NCI-H146 treated with DMSO at 0.1 percent for 48 hours (cell line): ENCODE data around the gene KAT2A.
A peak's percentile ranks its signal among the peaks of the same experiment; 100 is the strongest.
"Not testable (repeated sequence)": the region's sequence is repeated elsewhere in the genome, so short reads cannot be mapped to it uniquely, and the experiment has no call there.

Experiments used
- DNase-seq: peaks from one replicate; lab custom pipeline; 2025; ENCODE audit not compliant: unreplicated experiment; lab: John Stamatoyannopoulos, UW

The KAT2A gene

GRCh38 chr17:42120770-42121769 lies at the start of gene KAT2A:
Gene KAT2A, minus strand, starts transcription at chr17:42121367. Its CDS starts 63 bp downstream, at chr17:42121304.
- peak; percentile 43 for DNase-seq

DNA sequence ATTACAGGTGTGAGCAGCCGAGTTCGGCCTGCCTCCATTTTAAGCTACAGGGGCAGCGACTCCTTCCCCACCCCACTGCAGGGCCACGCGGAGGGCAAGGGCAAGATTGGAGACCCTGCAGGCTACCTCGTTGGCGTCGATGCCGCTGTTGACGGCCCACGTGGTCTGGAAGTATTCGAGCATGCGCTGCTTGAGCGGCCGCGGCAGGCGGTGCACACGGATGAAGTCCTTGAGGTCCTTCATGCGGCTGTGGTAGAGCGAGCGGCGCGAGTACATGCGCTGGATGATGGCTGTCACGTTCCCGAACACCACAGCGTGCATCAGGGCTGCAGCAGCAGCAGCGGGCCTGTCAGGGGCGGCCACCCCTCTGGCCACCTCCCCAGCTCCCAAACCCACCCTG lies 48.2 kb upstream of the KAT2A start:
- no peak for DNase-seq

DNA sequence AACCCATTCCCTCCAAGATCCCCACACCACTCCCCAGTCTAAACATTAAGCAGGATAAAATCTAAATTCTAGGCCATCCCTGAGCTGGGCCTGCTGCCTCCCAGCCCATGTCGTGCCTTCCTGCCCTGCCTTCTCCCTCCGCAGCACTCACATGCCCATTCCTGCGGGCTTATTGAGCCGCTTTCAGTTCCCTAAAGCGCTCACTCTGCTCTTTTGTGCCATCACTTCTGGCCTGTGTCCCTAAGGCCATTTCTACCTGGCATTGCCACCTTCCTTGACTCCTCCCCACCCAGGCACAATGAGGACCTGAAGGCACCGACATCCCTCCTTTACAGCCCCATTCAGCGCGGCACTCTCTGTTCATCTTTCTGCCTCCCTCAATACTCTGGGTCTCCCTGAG lies 46.6 kb upstream of the KAT2A start:
- no peak for DNase-seq

DNA sequence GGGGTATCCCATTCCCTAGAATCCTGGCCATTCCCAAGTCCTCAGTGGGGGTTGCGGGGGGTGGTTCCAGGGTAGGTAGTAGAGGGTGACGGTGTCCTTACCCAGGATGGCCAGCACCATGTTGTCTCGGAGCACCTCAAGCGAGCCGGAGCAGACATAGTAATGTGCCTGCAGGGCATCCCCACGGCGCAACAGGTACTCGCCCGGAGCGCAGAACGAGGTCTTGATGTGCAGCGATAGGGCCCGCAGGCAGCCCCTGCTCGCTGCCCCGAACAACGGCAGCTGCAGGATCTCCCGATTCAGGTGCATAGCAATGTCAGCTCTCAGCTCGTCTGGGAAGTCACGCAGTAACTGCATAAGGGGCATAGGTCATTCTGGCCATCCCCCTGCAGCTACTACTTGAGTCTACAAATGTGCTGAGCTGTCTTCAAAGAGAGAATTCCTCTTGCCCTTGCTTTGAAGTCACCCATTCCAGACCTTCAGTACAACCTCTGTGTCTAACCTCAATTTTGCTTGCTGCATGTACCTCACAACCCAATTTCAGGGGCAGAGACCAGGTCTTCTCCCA lies 45.1 kb upstream of the KAT2A start:
- DNase-seq = no peak

DNA sequence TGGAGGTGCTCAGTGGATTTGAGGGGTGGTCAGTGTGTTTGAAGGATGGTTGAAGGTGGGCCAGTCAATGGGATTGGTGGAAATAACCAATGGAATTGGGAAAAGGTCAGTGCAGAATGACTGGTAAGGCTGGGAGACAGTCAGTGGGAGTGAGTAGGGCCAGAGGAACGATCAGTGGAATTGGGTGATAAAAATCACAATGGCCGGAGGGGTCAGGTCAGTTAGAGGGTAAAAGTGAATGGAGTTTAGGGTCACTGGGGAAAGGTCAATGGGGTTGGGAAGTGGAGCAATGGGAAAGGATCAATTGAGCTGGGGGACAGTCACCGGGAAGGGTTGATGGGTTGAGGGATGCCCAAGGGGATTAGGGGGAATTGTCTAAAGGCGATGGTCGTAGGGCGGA lies 44.6 kb upstream of the KAT2A start:
- DNase-seq = no peak

GRCh38 chr17:42163696-42164407 lies 42.7 kb upstream of the KAT2A start:
- DNase-seq = no peak

DNA sequence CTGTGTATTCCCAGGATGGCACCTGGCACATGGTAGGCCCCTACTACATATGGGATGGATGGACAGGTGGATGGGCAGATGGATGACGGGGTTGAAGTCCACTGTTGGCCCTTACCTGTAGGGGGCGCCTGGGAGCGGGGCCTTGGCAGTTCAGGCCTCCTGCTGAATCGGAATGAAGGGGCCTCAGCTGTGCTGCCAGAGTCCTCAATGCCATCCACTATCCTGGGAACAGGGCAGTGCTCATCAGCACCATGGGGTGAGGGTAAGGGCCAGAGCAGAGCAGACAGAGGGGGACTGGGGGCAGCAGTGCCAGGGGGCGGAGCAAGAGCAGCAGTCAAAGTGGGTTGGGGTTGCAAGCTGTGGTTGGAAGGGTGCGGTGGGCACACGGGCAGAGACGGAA lies 41.9 kb upstream of the KAT2A start:
- DNase-seq = no peak

- DNase-seq = no peak
Measured at GRCh38 chr17:42160531-42160910, 39.4 kb upstream of the KAT2A start.

DNA sequence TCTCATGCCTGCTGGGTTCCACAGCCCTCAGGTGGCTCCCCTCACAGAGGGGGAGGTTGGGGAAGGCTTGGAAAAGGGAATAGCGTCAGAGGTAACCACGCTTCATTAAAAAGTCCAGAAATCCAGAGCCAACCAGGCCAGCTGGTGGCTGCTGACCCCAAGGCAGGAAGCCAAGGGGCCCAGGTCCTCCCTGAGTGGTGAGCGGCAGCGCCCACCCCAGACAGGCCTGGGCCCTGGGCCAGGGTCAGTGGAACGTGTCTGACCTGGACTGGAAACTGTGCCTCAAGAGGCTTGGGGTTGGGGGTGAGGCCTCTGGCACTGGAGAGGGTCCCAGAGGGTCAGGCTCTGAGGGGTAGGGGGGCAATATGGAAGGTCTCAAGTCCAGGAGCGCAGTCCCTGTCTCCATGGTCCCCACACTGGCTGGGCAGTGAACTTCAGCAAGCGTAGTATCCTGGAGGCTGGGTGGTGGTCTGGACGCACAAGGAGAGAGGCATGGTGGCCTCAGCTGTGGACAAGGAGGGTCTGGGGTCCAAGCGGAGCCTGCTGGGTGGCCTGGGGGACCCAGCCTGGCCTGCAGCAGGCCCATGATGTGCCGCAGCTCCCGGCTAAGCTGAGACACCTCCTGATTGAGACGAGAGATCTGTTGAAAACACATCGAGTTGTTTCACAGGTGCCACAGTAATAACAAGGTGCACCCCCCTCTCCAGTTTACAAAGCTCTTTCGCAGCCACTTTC lies 38.8 kb upstream of the KAT2A start:
- DNase-seq = no peak

- no peak for DNase-seq
Measured at GRCh38 chr17:42155614-42156045, 34.5 kb upstream of the KAT2A start.

DNA sequence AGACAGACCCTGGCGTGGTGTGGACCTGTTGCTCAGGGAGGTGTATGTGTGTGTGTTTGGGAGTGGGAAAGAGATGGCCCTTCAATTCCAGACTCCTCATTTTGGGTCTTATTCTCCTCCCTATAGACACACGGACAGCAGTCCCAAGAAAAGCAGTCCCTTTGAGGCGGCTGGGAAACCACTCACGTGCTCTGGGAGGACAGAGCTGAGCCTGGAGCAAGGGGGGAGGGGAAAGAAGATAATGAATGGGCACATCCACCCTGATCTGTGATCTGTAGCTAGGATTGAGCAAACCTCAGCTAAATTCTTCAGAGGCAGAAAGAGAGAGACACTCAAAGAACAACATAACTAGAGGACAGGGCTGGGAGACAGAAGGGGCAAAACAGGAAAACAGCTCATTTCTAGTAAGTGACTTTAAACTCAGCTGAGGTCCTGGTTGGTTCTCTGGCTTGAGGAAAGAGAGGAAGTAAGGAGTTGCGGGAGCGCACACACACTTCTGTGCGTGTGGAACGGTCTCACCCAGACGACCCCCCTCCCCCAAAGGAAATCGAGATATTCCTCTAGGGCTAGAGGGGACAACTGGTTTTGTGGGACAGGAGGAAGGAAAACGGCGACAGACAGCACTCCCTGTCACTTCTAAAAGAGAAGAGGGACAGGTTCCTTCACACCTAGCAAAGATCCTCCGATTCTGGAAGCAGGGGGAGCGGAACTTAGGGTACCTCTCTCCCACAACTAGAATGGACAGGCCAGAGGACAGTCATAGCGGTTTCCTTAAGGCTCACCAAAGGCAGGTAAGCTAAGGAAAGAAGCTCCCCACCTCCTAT lies 33.0 kb upstream of the KAT2A start:
- DNase-seq = no peak

DNA sequence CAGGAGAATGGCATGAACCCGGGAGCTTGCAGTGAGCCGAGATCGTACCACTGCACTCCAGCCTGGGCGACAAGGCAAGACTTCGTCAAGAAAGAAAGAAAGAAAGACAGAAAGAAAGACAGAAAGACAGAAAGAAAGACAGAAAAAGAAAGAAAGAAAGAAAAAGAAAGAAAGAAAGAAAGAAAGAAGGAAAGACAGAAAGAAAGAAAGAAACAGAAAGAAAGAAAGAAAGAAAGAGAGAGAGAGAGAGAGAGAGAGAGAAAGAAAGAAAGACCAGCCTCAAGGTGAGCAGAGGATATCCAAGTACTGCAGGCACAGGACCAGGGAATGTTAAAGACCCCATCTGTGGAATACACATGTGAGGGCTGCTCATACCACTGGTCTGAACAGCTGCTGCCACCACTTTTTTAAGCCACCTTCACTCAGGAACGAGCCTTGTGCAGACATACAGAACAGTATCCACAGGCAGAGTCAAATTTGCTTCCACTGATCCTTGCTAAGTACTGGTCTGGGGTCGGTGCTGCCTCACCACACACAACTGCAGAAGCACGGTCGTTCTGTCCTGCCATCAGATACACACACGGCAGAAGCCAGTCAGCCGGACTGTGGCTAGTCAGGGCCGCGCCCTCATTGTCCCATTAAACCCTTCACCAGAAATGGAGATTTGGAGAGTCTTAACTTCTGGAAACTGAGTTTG lies 25.9 kb upstream of the KAT2A start:
- no peak for DNase-seq

DNA sequence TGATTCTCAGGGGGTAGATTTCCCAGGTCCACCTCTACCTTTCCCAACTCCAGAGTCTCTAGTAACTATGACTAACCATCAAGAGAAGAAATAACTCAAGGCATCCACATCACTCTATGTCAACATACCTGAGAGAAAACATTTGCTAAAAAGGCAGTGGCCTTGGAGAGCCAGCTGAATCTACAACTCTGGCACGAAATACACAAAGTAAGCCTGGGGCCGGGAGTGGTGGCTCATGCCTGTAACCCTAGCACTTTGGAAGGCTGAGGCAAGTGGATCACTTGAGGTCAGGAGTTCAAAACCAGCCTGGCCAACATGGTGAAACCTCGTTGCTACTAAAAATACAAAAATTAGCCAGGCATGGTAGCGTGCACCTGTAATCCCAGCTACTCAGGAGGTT lies 22.0 kb upstream of the KAT2A start:
- not testable (repeated sequence) for DNase-seq

- DNase-seq = no peak
Measured at GRCh38 chr17:42142371-42142896, 21.3 kb upstream of the KAT2A start.

DNA sequence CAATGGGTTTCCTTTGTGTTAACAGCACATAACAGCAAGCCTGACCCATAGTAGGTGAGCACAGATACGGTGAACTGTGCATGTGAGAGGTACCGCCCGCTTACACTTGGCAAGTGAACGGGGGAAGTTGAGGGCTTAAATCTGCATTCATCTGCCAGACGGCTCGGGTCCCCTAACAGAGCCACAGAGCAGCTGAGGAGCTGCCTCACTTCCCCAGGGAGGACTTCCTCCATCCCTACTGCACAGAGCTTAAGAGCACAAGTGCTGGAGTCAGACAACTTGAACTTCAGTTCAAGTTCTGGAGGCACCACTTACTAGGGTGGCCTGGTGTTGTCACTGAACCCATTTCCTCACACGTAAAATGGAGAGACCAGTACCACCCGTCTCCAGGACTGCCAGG lies 20.2 kb upstream of the KAT2A start:
- no peak for DNase-seq

DNA sequence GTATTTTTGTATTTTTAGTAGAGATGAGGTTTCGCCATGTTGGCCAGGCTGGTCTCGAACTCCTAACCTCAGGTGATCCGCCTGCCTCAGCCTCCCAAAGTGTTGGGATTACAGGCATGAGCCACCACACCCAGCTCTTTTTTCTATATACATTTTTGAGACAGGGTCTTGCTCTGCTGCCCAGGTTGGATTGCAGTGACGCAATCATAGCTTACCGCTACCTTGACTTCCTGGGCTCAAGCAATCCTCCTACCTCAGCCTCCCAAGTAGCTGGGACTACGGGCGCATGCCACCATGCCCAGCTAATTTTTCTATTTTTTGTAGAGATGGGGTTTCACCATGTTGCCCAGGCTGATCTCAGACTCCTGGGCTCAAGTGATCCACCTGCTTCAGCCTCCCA lies 19.5 kb upstream of the KAT2A start:
- not testable (repeated sequence) for DNase-seq

DNA sequence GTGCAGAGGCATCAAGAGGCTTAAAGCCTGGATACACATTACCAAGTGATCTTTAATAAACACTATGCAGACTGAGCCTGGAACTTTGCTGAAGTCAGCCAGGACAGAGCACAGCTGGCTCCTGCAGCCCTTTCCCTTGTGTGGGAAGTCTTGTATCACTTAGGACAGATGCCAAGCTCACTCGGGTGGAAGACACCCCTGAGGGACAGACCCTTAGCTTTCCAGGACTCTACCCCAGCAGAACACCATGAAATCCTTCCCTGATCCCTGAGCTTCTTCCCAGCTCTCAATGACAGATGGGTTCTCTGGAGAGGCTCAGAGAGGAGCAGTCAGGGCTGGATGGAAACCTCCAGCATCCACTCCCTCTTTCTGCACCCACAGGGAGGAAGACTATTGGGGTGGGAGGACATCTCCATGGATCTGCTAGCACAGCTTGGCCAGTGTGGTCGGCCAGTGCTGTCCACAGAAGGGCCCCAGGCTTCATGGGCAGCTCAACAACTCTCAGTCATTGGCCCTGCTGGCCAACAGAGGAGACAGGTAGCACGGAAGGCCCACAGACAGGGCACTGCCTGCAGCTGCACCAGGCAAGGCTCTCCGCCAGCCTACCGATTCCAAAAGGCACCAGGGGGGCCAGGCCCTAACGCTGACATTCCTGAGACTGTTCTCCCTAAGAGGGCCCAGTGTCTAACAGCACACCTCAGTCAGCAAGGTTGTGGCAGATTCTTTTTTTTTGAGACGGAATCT lies 17.8 kb upstream of the KAT2A start:
- DNase-seq = no peak

GRCh38 chr17:42136654-42137051 lies 15.5 kb upstream of the KAT2A start:
- DNase-seq = no peak
